ENCODE results near the gene ATF6B.

The ATF6B gene

DNA sequence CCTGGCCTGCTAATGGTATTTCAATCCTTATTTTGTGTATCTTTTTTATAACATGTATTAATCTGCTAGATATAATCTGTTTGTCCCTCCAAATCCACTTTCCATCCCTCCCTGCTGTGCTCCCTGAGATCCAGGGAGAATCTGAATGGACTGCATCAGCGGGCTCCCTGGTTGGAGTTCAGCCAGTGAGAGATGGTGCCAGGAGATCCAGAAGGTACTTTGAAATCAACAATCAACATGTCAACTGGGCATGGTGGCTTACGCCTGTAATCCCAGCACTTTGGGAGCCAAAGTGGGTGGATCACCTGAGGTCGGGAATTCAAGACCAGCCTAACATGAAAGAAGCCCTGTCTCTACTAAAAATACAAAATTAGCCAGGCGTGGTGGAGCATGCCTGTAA is 4.4 kb downstream of the ATF6B start:
- CTCF ChIA-PET: interaction anchor here (2.1 kb wide), 1 partner anchor 72 kb away, joined by 7 read pairs; no protein-coding TSS in a partner anchor
- TF ChIP-seq, protein P1, sequence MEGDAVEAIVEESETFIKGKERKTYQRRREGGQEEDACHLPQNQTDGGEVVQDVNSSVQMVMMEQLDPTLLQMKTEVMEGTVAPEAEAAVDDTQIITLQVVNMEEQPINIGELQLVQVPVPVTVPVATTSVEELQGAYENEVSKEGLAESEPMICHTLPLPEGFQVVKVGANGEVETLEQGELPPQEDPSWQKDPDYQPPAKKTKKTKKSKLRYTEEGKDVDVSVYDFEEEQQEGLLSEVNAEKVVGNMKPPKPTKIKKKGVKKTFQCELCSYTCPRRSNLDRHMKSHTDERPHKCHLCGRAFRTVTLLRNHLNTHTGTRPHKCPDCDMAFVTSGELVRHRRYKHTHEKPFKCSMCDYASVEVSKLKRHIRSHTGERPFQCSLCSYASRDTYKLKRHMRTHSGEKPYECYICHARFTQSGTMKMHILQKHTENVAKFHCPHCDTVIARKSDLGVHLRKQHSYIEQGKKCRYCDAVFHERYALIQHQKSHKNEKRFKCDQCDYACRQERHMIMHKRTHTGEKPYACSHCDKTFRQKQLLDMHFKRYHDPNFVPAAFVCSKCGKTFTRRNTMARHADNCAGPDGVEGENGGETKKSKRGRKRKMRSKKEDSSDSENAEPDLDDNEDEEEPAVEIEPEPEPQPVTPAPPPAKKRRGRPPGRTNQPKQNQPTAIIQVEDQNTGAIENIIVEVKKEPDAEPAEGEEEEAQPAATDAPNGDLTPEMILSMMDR (IDR thresholded peaks at IDR 0.05; ENCODE audit: control extremely low read depth, extremely low read depth, low read depth, missing control alignments): no peak
- no peak for DNase-seq (ENCODE audit: extremely low spot score)
- POLR2A ChIA-PET: no interaction called here

DNA sequence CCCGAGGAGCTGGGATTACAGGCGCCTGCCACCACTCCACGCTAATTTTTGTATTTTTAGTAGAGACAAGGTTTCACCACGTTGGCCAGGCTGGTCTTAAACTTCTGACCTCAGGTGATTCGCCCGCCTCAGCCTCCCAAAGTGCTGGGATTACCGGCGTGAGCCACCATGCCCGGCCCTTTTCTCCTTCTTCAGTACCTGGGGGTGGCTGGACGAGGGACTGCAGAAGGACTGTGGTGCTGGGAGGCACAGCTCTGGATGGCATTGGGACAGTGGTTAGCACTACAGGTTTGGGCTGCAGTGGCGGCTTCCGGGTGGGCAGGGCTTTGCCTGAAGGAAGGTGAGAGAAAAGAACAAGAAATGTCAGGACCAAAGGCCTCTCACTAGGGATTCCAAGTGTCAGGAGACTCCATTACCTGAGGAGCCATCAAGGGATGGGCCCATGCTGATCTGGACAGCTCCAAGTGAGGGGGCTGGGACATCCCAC is 7.4 kb downstream of the ATF6B start:
- TF ChIP-seq, protein P1 (IDR thresholded peaks at IDR 0.05; ENCODE audit: control extremely low read depth, extremely low read depth, low read depth, missing control alignments): no peak
- CTCF ChIA-PET: interaction anchor here (1.5 to 1.6 kb wide), 2 partner anchors 11 to 75 kb away, joined by 3 to 4 read pairs; no protein-coding TSS in a partner anchor
- POLR2A ChIA-PET: no interaction called here
- DNase-seq (ENCODE audit: extremely low spot score): no peak

DNA sequence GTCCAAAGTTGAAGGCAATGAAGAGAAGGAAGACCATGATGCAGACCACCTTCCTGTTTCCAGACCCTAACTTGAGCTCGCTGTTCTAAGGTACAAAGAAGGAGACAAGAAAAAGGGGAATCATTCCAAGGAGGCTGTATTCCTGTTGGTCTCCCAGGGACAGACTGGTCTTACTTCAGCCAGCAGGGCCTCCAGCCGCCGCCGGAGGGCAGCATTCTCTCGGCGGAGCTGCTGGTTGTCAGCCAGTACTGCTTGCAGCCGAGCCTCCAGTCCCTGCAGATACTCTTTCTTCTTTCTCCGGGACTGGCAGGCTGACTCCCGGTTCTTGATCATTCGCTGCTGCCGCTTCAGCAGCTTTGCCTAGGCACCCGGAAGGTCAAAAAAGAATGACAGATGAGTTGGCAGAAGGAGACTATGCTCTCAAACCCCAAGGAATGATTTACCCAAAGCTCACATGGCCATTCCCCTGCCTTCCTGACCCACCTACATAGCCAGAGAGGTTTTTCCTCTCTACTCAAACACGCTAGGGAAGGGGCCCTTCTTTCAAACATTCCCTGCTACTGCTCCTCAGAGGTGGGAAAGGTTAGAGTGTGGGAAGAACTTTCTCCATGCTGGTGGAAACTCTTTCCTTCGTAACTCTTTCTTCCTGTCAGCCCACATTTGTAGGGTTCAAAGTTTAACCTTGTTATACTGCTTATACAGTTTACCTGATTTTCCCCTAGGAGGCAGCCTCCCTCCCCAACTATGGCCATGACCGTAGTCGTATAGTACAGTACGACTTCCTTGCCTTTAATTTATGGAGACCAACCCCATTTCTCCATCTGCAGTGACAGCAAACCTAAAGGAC is 9.0 kb downstream of the ATF6B start:
- DNase-seq (ENCODE audit: extremely low spot score): peak; percentile 84
- TF ChIP-seq, protein P1 (IDR thresholded peaks at IDR 0.05; ENCODE audit: control extremely low read depth, extremely low read depth, low read depth, missing control alignments): peak; percentile 97
- POLR2A ChIA-PET: no interaction called here
- CTCF ChIA-PET: interaction anchor here (0.7 to 5.5 kb wide), 34 partner anchors 8 to 667 kb away, joined by 3 to 64 read pairs (median 4); partner anchors contain the start of genes ATF6B, EGFL8, FKBPL and PRRT1

DNA sequence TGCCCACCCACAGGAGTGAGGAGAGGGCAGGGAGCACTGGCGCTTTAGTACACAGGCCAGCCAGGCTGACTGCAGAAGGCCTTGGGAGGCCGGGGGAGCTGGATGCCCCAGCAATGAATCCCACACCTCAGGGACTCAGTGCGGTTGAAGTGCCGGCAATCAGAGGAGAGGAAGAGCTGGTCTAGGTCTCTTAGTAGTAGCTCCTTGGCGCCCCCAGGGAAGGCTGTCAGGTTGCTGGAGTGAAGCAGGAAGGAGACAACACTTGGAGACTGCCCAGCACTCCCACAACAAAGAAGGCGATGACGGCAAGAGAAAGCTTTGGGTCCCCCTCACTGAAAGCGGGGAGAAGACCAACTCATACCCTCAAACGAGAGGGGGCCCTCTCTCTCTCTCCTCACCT is 10.6 kb downstream of the ATF6B start:
- ChIA-PET POLR2A (no interaction called here), CTCF (interaction anchor here (1.0 to 5.5 kb wide), 12 partner anchors 9 to 131 kb away, joined by 3 to 64 read pairs (median 6); partner anchors contain the start of genes ATF6B, FKBPL and PRRT1)
- DNase-seq (ENCODE audit: extremely low spot score): no peak
- TF ChIP-seq, protein P1 (IDR thresholded peaks at IDR 0.05; ENCODE audit: control extremely low read depth, extremely low read depth, low read depth, missing control alignments): no peak

DNA sequence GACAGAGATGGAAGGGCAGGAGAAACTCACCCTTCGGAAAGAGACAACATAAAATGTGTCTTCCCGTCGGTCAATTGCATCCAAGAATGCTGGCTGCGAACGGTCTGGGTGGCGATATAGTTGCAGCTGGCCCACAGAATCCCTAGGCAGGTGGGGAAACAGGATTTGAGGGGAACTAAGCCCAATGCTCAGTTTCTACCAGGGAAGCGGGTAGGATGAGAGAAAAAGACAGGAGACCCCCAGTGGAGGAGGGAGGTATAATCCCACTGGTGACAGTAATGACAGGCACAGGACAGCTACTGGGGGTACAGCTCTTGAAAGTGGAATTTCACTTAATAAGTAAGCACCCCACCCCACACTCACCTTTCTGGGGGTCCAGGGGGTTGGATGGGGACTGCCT is 11.4 kb downstream of the ATF6B start:
- TF ChIP-seq, protein P1 (IDR thresholded peaks at IDR 0.05; ENCODE audit: control extremely low read depth, extremely low read depth, low read depth, missing control alignments): no peak
- CTCF ChIA-PET: interaction anchor here (1.0 to 5.5 kb wide), 7 partner anchors 8 to 69 kb away, joined by 3 to 64 read pairs (median 5); partner anchors contain the start of genes ATF6B, FKBPL and PRRT1
- POLR2A ChIA-PET: no interaction called here
- DNase-seq (ENCODE audit: extremely low spot score): peak; percentile 43

DNA sequence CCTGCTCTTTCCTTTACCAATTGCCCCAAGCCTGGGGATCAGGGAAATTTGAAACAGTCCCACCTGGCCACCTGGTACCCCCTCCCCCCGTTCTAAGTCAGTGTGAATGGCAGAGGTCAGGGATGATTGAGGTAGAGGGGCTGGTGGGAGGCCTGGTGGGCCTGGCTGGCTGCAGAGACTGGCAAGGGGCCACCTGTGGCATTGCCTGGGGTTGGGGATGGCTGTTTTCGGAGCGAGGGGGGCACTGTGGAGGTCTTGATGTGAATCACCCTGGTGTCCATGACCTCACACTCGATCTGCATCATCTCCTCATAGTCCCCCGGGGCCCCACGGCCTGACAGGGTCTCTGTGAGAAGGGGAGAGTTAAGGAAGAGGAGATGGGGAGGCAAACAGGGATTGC is 12.4 kb downstream of the ATF6B start:
- ChIA-PET POLR2A (no interaction called here), CTCF (interaction anchor here (1.8 to 5.5 kb wide), 2 partner anchors 14 to 68 kb away, joined by 5 to 64 read pairs; partner anchors contain the start of genes ATF6B and FKBPL)
- DNase-seq (ENCODE audit: extremely low spot score): no peak
- TF ChIP-seq, protein P1 (IDR thresholded peaks at IDR 0.05; ENCODE audit: control extremely low read depth, extremely low read depth, low read depth, missing control alignments): no peak

Measured in GM10248 (cell line).